Measurements from ENCODE around the gene OSBPL1A. TPM values are rescaled to one million over a fixed set of nuclear protein-coding genes. Genes with fewer than 3 reads are reported as not detected.
"Not testable (repeated sequence)": the region's sequence is repeated elsewhere in the genome, so short reads cannot be mapped to it uniquely, and the experiment has no call there.

OSBPL1A gene
- polyA plus RNA-seq, 2 of the 4 experiments (the other 2 are of a cell fraction), result 10.5 to 22.1 TPM

- 71% methylated on average over 1 of the region's 1 CpG for WGBS (ENCODE audit: missing lambda C conversion rate)
- FAIRE-seq, result no peak
- Histone ChIP-seq H3K27ac (no peak overlapping the region), H3K9me3 (no peaks in the 10 kb centered on the region), H3K4me3 (no peak overlapping the region), H3K4me1 (no peaks in the 10 kb centered on the region), H3K4me2 (no peak overlapping the region)
- ChIA-PET CTCF (interaction anchor here (1.6 kb wide), 1 partner anchor 18 kb away, joined by 3 read pairs; no protein-coding TSS in a partner anchor), POLR2A (no interaction called here)
- ATAC-seq, result no peak
- no peak for TF ChIP-seq JUNB (IDR thresholded peaks at IDR 0.05)
- no peak for TF ChIP-seq HOXA7 (CRISPR knock-in tag; IDR thresholded peaks at IDR 0.05)
- no peak for DNase-seq (ENCODE audit: low read depth in 1 of 2, low spot score in 1 of 2)
These were observed 16.5 kb downstream of the OSBPL1A start for GRCh38 chr18:24381126-24381525.

GRCh38 chr18:24380163-24380747 is 17.4 kb downstream of the OSBPL1A start:
- ChIA-PET CTCF (interaction anchor here (1.6 kb wide), 1 partner anchor 17 kb away, joined by 3 read pairs; no protein-coding TSS in a partner anchor), POLR2A (no interaction called here)
- H3K4me1 ChIP-seq, result no peaks in the 10 kb centered on the region

GRCh38 chr18:24378598-24378997 is 19.0 kb downstream of the OSBPL1A start:
- ChIA-PET POLR2A (no interaction called here), CTCF (no interaction called here)
- Histone ChIP-seq H3K4me1 (no peaks in the 10 kb centered on the region), H3K27ac (no peak overlapping the region), H3K9me3 (no peaks in the 10 kb centered on the region), H3K4me3 (no peak overlapping the region), H3K4me2 (no peak overlapping the region)
- WGBS (ENCODE audit: missing lambda C conversion rate), result 79% methylated on average over 1 of the region's 1 CpG
- DNase-seq (ENCODE audit: low read depth in 1 of 2, low spot score in 1 of 2), result no peak
- no peak for FAIRE-seq
- ATAC-seq, result no peak
- TF ChIP-seq MAFK (IDR thresholded peaks at IDR 0.05; ENCODE audit: partially characterized antibody) (no peak), USF2 (IDR thresholded peaks at IDR 0.05) (no peak), POLR2AphosphoS2 (conservative IDR thresholded peaks at IDR 0.05; ENCODE audit: low read length) (no peak), JUNB (IDR thresholded peaks at IDR 0.05) (no peak), NFE2L2 (conservative IDR thresholded peaks at IDR 0.05; ENCODE audit: low read length) (no peak), PBX3 (IDR thresholded peaks at IDR 0.05) (no peak), NR3C1 (IDR thresholded peaks at IDR 0.05) (no peak), TFCP2L1 (CRISPR knock-in tag; IDR thresholded peaks at IDR 0.05) (no peak), ZNF302 (CRISPR knock-in tag; IDR thresholded peaks at IDR 0.05) (no peak)

More at GRCh38 chr18:24380163-24380747, 17.4 kb downstream of the OSBPL1A start:
- TF ChIP-seq EHF (CRISPR knock-in tag; IDR thresholded peaks at IDR 0.05) (no peak), ATOH8 (CRISPR knock-in tag; IDR thresholded peaks at IDR 0.05; ENCODE audit: low read depth) (no peak), EHMT2 (IDR thresholded peaks at IDR 0.05; ENCODE audit: low read depth) (no peak), ELK1 (IDR thresholded peaks at IDR 0.05; ENCODE audit: low read depth, low read length) (no peak), KDM5A (IDR thresholded peaks at IDR 0.05) (no peak), GATA3 (IDR thresholded peaks at IDR 0.05; ENCODE audit: borderline replicate concordance) (no peak), USF2 (IDR thresholded peaks at IDR 0.05) (no peak), HEYL (CRISPR knock-in tag; IDR thresholded peaks at IDR 0.05) (no peak), HDAC2 (IDR thresholded peaks at IDR 0.05) (no peak), BCL3 (IDR thresholded peaks at IDR 0.05) (no peak), POLR2AphosphoS2 (conservative IDR thresholded peaks at IDR 0.05; ENCODE audit: low read length) (no peak), E2F6 (IDR thresholded peaks at IDR 0.05; ENCODE audit: borderline replicate concordance, low read depth) (no peak), BHLHE40 (IDR thresholded peaks at IDR 0.05; ENCODE audit: low read depth, low read length) (no peak), CHD2 (IDR thresholded peaks at IDR 0.05; ENCODE audit: low read length, partially characterized antibody) (no peak), RFX5 (IDR thresholded peaks at IDR 0.05) (no peak), ESRRA (IDR thresholded peaks at IDR 0.05; ENCODE audit: borderline replicate concordance, low read length) (no peak)
- no peak overlapping the region for H3K4me2 ChIP-seq
- 93% methylated on average over 1 of the region's 6 CpGs for WGBS (ENCODE audit: missing lambda C conversion rate)
- no peak overlapping the region for H3K27ac ChIP-seq
- no peak overlapping the region for H3K4me3 ChIP-seq
- H3K9me3 ChIP-seq, result no peaks in the 10 kb centered on the region
- FAIRE-seq (no peak), ATAC-seq (no peak), DNase-seq (ENCODE audit: low read depth in 1 of 2, low spot score in 1 of 2) (no peak)

GRCh38 chr18:24376531-24376930 is 21.1 kb downstream of the OSBPL1A start:
- POLR2A ChIA-PET; ATAC-seq; H3K9me3 ChIP-seq; H3K4me1 ChIP-seq; FAIRE-seq; H3K27ac ChIP-seq; H3K4me3 ChIP-seq; DNase-seq (ENCODE audit: low read depth in 1 of 2, low spot score in 1 of 2); H3K4me2 ChIP-seq: not testable (repeated sequence)
- CTCF ChIA-PET, result interaction anchor here (1.1 kb wide), 1 partner anchor 10 kb away, joined by 3 read pairs; no protein-coding TSS in a partner anchor
- no CpG with 5 or more reads among the region's 23 CpGs for WGBS (ENCODE audit: missing lambda C conversion rate)
